Nephron (organoid): ENCODE results near the gene WBP4.

Experiments
- H3K27ac Mint-ChIP-seq, 3 experiments: 2 replicates each; pipeline ENCODE4 v1.8.0; 2020; ENCODE audit warnings: mixed read lengths in 3 of 3, mild to moderate bottlenecking in 2 of 3, moderate library complexity in 1 of 3
- H3K27me3 Mint-ChIP-seq: 2 replicates; pipeline ENCODE4 v1.8.0; 2021; ENCODE audit warnings: low read depth, mild to moderate bottlenecking, moderate library complexity, mixed read lengths
- H3K36me3 Mint-ChIP-seq: 2 replicates; pipeline ENCODE4 v1.8.0; 2020; ENCODE audit warnings: low read depth, mixed read lengths
- H3K4me1 Mint-ChIP-seq: 2 replicates; pipeline ENCODE4 v1.8.0; 2020; ENCODE audit warnings: mixed read lengths
- H3K4me3 Mint-ChIP-seq, 3 experiments: 2 replicates each; pipeline ENCODE4 v1.8.0; 2020; ENCODE audit warnings: mild to moderate bottlenecking in 3 of 3, mixed read lengths in 3 of 3, moderate library complexity in 2 of 3
- H3K9me3 Mint-ChIP-seq: 2 replicates; pipeline ENCODE4 v1.8.0; 2020; ENCODE audit warnings: mixed read lengths
- TF ChIP-seq, protein P1 (sequence below), 3 experiments: fragments of 200-600 bp; sonication (generic); IDR thresholded peaks; one replicate each; pipeline ENCODE4 v1.5.0; 2021; ENCODE audit warnings: antibody characterized with exemption in 3 of 3; ENCODE audit not compliant: unreplicated experiment in 3 of 3

WBP4 gene

GRCh38 chr13:41017817-41018601 is 43.3 kb upstream of the WBP4 start:
- Mint-ChIP-seq H3K36me3 (no peaks in the 10 kb centered on the region), H3K4me3 (peak overlapping the region; percentile 11 to 54 (median 17)), H3K9me3 (no peaks in the 10 kb centered on the region), H3K27me3 (no peaks in the 10 kb centered on the region), H3K4me1 (peaks cover 12% of the 10 kb centered on the region), H3K27ac (peak overlapping the region; percentile 18 to 86 (median 57))
- TF ChIP-seq, protein P1, sequence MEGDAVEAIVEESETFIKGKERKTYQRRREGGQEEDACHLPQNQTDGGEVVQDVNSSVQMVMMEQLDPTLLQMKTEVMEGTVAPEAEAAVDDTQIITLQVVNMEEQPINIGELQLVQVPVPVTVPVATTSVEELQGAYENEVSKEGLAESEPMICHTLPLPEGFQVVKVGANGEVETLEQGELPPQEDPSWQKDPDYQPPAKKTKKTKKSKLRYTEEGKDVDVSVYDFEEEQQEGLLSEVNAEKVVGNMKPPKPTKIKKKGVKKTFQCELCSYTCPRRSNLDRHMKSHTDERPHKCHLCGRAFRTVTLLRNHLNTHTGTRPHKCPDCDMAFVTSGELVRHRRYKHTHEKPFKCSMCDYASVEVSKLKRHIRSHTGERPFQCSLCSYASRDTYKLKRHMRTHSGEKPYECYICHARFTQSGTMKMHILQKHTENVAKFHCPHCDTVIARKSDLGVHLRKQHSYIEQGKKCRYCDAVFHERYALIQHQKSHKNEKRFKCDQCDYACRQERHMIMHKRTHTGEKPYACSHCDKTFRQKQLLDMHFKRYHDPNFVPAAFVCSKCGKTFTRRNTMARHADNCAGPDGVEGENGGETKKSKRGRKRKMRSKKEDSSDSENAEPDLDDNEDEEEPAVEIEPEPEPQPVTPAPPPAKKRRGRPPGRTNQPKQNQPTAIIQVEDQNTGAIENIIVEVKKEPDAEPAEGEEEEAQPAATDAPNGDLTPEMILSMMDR (IDR thresholded peaks at IDR 0.05; ENCODE audit: unreplicated experiment in 3 of 3) = no peak

- Mint-ChIP-seq H3K27ac (peak overlapping the region; percentile 86 to 94 (median 88)), H3K4me1 (peaks cover 12% of the 10 kb centered on the region), H3K9me3 (no peaks in the 10 kb centered on the region), H3K27me3 (no peaks in the 10 kb centered on the region), H3K4me3 (peak overlapping the region; percentile 16 to 38 (median 34)), H3K36me3 (no peaks in the 10 kb centered on the region)
- TF ChIP-seq, protein P1 (IDR thresholded peaks at IDR 0.05; ENCODE audit: unreplicated experiment in 3 of 3) = no peak
These were observed 42.7 kb upstream of the WBP4 start for GRCh38 chr13:41018602-41018948.

DNA sequence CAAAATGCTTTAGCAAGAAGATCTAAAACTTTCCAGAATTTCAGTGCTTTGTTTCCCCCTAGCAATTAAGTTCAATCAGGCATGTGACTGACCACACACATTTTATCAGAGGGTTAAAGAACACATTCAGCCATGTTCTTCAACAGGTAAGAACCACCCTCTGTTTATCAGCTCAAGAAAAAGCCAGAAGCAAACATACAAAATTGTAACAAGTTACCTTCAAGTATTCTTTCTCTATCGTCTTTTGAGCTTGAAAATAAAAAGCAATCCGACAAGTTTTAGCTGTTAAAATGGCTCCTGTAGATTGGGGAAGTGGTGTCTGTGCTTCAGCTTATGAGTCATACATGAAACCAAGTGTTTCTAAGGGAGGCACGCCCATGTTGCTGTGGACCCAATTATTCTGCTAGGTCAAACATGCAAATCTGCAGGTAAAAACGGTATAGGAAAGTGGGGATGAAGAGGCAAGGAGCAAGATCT is 42.3 kb upstream of the WBP4 start, which contains the start of gene ELF1:
TSS of gene ELF1 (minus strand) at position 306 of the 477 bp plus-strand sequence. CDS start 37,262 bp downstream, outside the sequence.
- Mint-ChIP-seq H3K36me3 (no peaks in the 10 kb centered on the region), H3K27me3 (no peaks in the 10 kb centered on the region), H3K9me3 (no peaks in the 10 kb centered on the region), H3K4me3 (peak within 1 kb of the TSS; percentile 17 to 54 (median 38)), H3K4me1 (peaks cover 12% of the 10 kb centered on the region), H3K27ac (peak within 1 kb of the TSS; percentile 86 to 94 (median 88))
- TF ChIP-seq, protein P1 (IDR thresholded peaks at IDR 0.05; ENCODE audit: unreplicated experiment in 3 of 3) = no peak

DNA sequence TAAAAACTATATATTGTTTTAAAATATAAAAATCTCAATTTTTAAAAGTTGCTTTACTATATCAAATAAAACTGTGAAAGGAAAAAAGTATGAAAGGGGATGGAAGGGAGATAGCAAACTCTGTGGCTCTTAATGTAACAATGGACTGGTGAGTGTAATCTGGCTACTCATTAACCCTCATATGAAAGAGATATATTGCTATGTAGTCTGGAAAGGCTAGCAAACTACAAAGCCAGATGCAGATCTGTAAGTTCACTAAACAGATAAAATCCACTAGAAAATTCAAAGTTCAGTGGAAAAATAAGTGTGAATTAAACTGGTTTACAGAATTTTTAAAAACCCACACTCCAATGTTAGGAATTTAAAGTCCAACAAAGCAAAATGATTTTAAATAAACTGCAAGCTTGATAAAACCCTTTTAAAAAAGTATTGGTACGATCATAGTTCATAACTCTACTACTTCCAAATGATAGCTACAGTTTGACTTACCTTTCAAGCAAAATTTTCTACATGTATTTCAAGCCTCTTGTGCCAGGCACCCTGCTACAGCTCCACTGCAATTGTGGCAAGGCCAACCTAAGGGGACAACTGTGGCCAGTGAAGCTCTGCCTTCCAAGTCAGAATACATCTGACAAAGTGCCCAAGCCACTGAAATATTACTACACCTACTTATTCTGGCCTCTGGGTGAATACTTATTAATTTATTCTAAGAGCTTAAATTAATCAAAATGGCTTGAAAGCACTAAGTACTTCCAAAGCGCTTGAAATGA is 41.5 kb upstream of the WBP4 start:
- Mint-ChIP-seq H3K27me3 (no peaks in the 10 kb centered on the region), H3K4me1 (peaks cover 12% of the 10 kb centered on the region), H3K27ac (peak overlapping the region; percentile 86 to 94 (median 88)), H3K36me3 (no peaks in the 10 kb centered on the region), H3K4me3 (no peak overlapping the region), H3K9me3 (no peaks in the 10 kb centered on the region)
- TF ChIP-seq, protein P1 (IDR thresholded peaks at IDR 0.05; ENCODE audit: unreplicated experiment in 3 of 3) = no peak

GRCh38 chr13:41025518-41025917 is 35.8 kb upstream of the WBP4 start:
- TF ChIP-seq, protein P1 (IDR thresholded peaks at IDR 0.05; ENCODE audit: unreplicated experiment in 3 of 3) = no peak

More at GRCh38 chr13:41025518-41025917, 35.8 kb upstream of the WBP4 start:
- no peaks in the 10 kb centered on the region for H3K27me3 Mint-ChIP-seq
- peaks cover 30% of the 10 kb centered on the region for H3K4me1 Mint-ChIP-seq
- peaks cover 4% of the 10 kb centered on the region for H3K36me3 Mint-ChIP-seq
- H3K9me3 Mint-ChIP-seq = no peaks in the 10 kb centered on the region
- no peak overlapping the region for H3K4me3 Mint-ChIP-seq
- H3K27ac Mint-ChIP-seq = peak overlapping the region in 2 of 3 experiments; percentile 10 to 25
